DLD1 (cell line): ENCODE results near the gene FAM89B.

Experiments used
- in situ Hi-C: cut with HindIII; loops from 2 replicates; pipeline ENCODE4 v1.10.0; 2017; ENCODE audit warnings: low sequenced_read_pairs

FAM89B gene

GRCh38 chr11:65538915-65539743, 33.2 kb upstream of the FAM89B start:
- in situ Hi-C loops: no loop called here

GRCh38 chr11:65539744-65540289, 32.5 kb upstream of the FAM89B start:
- in situ Hi-C loops: no loop called here

- in situ Hi-C loops: no loop called here
Observed at GRCh38 chr11:65540290-65541092, 31.8 kb upstream of the FAM89B start.

GRCh38 chr11:65541093-65541982, 31.0 kb upstream of the FAM89B start:
- in situ Hi-C loops: no loop called here

- in situ Hi-C loops: no loop called here
Observed at GRCh38 chr11:65542738-65543390, 29.5 kb upstream of the FAM89B start.

- in situ Hi-C loops: no loop called here
Observed at GRCh38 chr11:65545853-65546216, 26.5 kb upstream of the FAM89B start.

- in situ Hi-C loops: no loop called here
Observed at GRCh38 chr11:65546217-65546958, 25.9 kb upstream of the FAM89B start.

- in situ Hi-C loops: no loop called here
Observed at GRCh38 chr11:65547446-65548125, 24.8 kb upstream of the FAM89B start.

- in situ Hi-C loops: no loop called here
Observed at GRCh38 chr11:65548395-65548794, 23.9 kb upstream of the FAM89B start.

GRCh38 chr11:65549096-65549495, 23.2 kb upstream of the FAM89B start:
- in situ Hi-C loops: no loop called here

- in situ Hi-C loops: no loop called here
Observed at GRCh38 chr11:65551572-65552387, 20.6 kb upstream of the FAM89B start.

GRCh38 chr11:65552388-65552951, 19.9 kb upstream of the FAM89B start:
- in situ Hi-C loops: no loop called here

GRCh38 chr11:65553301-65554001, 18.9 kb upstream of the FAM89B start:
- in situ Hi-C loops: no loop called here

- in situ Hi-C loops: no loop called here
Observed at GRCh38 chr11:65554057-65554818, 18.1 kb upstream of the FAM89B start.

- in situ Hi-C loops: no loop called here
Observed at GRCh38 chr11:65554842-65555430, 17.4 kb upstream of the FAM89B start.

GRCh38 chr11:65555693-65556231, 16.6 kb upstream of the FAM89B start:
- in situ Hi-C loops: no loop called here
